ENCODE results near the gene KDM4C. TPM values are rescaled to one million over a fixed set of nuclear protein-coding genes. Genes with fewer than 3 reads are reported as not detected.

Gene KDM4C
- total and polyA plus RNA-seq, 2 of the 13 experiments (the other 11 are each of a cell fraction or from before 2014, with no cell fraction given) = 19.4 to 23.6 TPM

- peak; percentile 39; the same call in 1 of the 2 replicates for TF ChIP-seq FOXA3 (CRISPR knock-in tag; IDR thresholded peaks at IDR 0.05)
- no peak for TF ChIP-seq ATF3 (CRISPR knock-in tag; IDR thresholded peaks at IDR 0.05)
- TF ChIP-seq BRF2 (CRISPR knock-in tag; IDR thresholded peaks at IDR 0.05) = no peak
- 0 out of 2 replicates have a peak, but pooled peaks have one; percentile 71 for TF ChIP-seq SNAPC2 (CRISPR knock-in tag; IDR thresholded peaks at IDR 0.05)
- TF ChIP-seq ZNF652 (CRISPR knock-in tag; IDR thresholded peaks at IDR 0.05; ENCODE audit: borderline replicate concordance, low read depth) = 0 out of 2 replicates have a peak, but pooled peaks have one; percentile 58
- TF ChIP-seq ZNF567 (CRISPR knock-in tag; IDR thresholded peaks at IDR 0.05; ENCODE audit: borderline replicate concordance) = 0 out of 2 replicates have a peak, but pooled peaks have one; percentile 80
- TF ChIP-seq ZBTB38 (CRISPR knock-in tag; IDR thresholded peaks at IDR 0.05) = peak; percentile 87; the same call in 1 of the 2 replicates
- TF ChIP-seq SETDB1 (CRISPR knock-in tag; IDR thresholded peaks at IDR 0.05; ENCODE audit: borderline replicate concordance) = no peak
- TF ChIP-seq CAMTA2 (CRISPR knock-in tag; IDR thresholded peaks at IDR 0.05; ENCODE audit: borderline replicate concordance) = 0 out of 2 replicates have a peak, but pooled peaks have one; percentile 75
- TF ChIP-seq ZNF607 (CRISPR knock-in tag; IDR thresholded peaks at IDR 0.05; ENCODE audit: borderline replicate concordance) = peak; percentile 62
- TF ChIP-seq, protein P1, sequence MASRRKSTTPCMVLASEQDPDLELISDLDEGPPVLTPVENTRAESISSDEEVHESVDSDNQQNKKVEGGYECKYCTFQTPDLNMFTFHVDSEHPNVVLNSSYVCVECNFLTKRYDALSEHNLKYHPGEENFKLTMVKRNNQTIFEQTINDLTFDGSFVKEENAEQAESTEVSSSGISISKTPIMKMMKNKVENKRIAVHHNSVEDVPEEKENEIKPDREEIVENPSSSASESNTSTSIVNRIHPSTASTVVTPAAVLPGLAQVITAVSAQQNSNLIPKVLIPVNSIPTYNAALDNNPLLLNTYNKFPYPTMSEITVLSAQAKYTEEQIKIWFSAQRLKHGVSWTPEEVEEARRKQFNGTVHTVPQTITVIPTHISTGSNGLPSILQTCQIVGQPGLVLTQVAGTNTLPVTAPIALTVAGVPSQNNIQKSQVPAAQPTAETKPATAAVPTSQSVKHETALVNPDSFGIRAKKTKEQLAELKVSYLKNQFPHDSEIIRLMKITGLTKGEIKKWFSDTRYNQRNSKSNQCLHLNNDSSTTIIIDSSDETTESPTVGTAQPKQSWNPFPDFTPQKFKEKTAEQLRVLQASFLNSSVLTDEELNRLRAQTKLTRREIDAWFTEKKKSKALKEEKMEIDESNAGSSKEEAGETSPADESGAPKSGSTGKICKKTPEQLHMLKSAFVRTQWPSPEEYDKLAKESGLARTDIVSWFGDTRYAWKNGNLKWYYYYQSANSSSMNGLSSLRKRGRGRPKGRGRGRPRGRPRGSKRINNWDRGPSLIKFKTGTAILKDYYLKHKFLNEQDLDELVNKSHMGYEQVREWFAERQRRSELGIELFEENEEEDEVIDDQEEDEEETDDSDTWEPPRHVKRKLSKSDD (CRISPR knock-in tag; IDR thresholded peaks at IDR 0.05; ENCODE audit: low read depth) = peak; percentile 69
- TF ChIP-seq ZNF670 (CRISPR knock-in tag; IDR thresholded peaks at IDR 0.05; ENCODE audit: borderline replicate concordance) = 0 out of 2 replicates have a peak, but pooled peaks have one; percentile 10
- TF ChIP-seq, protein P2, sequence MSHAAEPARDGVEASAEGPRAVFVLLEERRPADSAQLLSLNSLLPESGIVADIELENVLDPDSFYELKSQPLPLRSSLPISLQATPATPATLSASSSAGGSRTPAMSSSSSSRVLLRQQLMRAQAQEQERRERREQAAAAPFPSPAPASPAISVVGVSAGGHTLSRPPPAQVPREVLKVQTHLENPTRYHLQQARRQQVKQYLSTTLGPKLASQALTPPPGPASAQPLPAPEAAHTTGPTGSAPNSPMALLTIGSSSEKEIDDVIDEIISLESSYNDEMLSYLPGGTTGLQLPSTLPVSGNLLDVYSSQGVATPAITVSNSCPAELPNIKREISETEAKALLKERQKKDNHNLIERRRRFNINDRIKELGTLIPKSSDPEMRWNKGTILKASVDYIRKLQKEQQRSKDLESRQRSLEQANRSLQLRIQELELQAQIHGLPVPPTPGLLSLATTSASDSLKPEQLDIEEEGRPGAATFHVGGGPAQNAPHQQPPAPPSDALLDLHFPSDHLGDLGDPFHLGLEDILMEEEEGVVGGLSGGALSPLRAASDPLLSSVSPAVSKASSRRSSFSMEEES (CRISPR knock-in tag; IDR thresholded peaks at IDR 0.05) = peak; percentile 87
- 0 out of 2 replicates have a peak, but pooled peaks have one; percentile 54 for TF ChIP-seq ZNF33B (CRISPR knock-in tag; IDR thresholded peaks at IDR 0.05)
- peak; percentile 40; the same call in 1 of the 2 replicates for TF ChIP-seq MXD3 (CRISPR knock-in tag; IDR thresholded peaks at IDR 0.05)
- TF ChIP-seq ZBTB25 (CRISPR knock-in tag; IDR thresholded peaks at IDR 0.05) = no peak
- no peak for TF ChIP-seq THAP7 (CRISPR knock-in tag; IDR thresholded peaks at IDR 0.05)
- TF ChIP-seq TRIM24 (CRISPR knock-in tag; IDR thresholded peaks at IDR 0.05) = no peak
Observed at GRCh38 chr9:6715755-6716643, 41.8 kb upstream of the KDM4C start (continued).
